Activated CD4-positive, alpha-beta memory T cell treated with anti-CD3 and anti-CD28 coated beads for 36 hours (primary cell): ENCODE data around the gene EFNA1. TPM values are rescaled to one million over a fixed set of nuclear protein-coding genes. Genes with fewer than 3 reads are reported as not detected.
"Not testable (repeated sequence)": the region's sequence is repeated elsewhere in the genome, so short reads cannot be mapped to it uniquely, and the experiment has no call there.

Experiments
- CTCF ChIA-PET: fragments of 350-600 bp; sonication (Branson Sonifier 250); formaldehyde crosslinking; loops from one replicate; lab custom pipeline; 2021; ENCODE audit warnings: antibody characterized with exemption, inconsistent platforms; lab: Charles Lee
- POLR2A ChIA-PET: fragments of 350-600 bp; sonication (Branson Sonifier 250); formaldehyde crosslinking; loops from one replicate; lab custom pipeline; 2021; ENCODE audit warnings: antibody characterized with exemption; lab: Charles Lee
- DNase-seq: peaks from one replicate; pipeline ENCODE4 v3.0.0-alpha.2; 2020
- H3K27ac Mint-ChIP-seq: one replicate; pipeline ENCODE4 v1.8.0; 2021; ENCODE audit warnings: mixed read lengths
- H3K27me3 Mint-ChIP-seq: one replicate; pipeline ENCODE4 v1.8.0; 2021; ENCODE audit warnings: mixed read lengths
- H3K36me3 Mint-ChIP-seq: one replicate; pipeline ENCODE4 v1.8.0; 2021; ENCODE audit warnings: mixed read lengths
- H3K4me1 Mint-ChIP-seq: one replicate; pipeline ENCODE4 v1.8.0; 2021; ENCODE audit warnings: low read depth, mixed read lengths
- H3K4me3 Mint-ChIP-seq: one replicate; pipeline ENCODE4 v1.8.0; 2021; ENCODE audit warnings: mild to moderate bottlenecking, mixed read lengths
- H3K9me3 Mint-ChIP-seq: one replicate; pipeline ENCODE4 v1.8.0; 2021; ENCODE audit warnings: mixed read lengths
- intact Hi-C: fragments of 100-400 bp; cut with micrococcal nuclease; formaldehyde crosslinking; loops from one replicate; pipeline ENCODE4 v1.15.1; 2023
- total RNA-seq, 2 experiments: library from RNA; stranded (reverse); gene quantifications; one replicate each; pipeline ENCODE4 v1.2.3, GENCODE V29; 2021

EFNA1 gene
- total RNA-seq, 2 experiments from 2014 or later = 0.24 TPM; not detected in 1

- H3K4me3 Mint-ChIP-seq = peak overlapping the region; percentile 91
- H3K36me3 Mint-ChIP-seq = peaks cover 19% of the 10 kb centered on the region
- H3K27me3 Mint-ChIP-seq = no peaks in the 10 kb centered on the region
- intact Hi-C loops = loop anchor here (5.0 kb wide), 1 partner anchor 106 kb away; a partner anchor contains a TSS
- no peaks in the 10 kb centered on the region for H3K9me3 Mint-ChIP-seq
- POLR2A ChIA-PET = interaction anchor here (0.7 to 2.0 kb wide), 3 partner anchors 37 to 57 kb away, joined by 3 to 8 read pairs (median 3); partner anchors contain the start of genes KRTCAP2 and TRIM46
- H3K27ac Mint-ChIP-seq = peak overlapping the region; percentile 94
- peak; percentile 26 for DNase-seq
- H3K4me1 Mint-ChIP-seq = peaks cover 37% of the 10 kb centered on the region
- CTCF ChIA-PET = interaction anchor here (0.7 to 3.7 kb wide), 10 partner anchors 31 to 114 kb away, joined by 3 to 21 read pairs (median 6); partner anchors contain the start of genes KRTCAP2 and TRIM46
Measured at GRCh38 chr1:155136748-155137147, 9.1 kb downstream of the EFNA1 start.

DNA sequence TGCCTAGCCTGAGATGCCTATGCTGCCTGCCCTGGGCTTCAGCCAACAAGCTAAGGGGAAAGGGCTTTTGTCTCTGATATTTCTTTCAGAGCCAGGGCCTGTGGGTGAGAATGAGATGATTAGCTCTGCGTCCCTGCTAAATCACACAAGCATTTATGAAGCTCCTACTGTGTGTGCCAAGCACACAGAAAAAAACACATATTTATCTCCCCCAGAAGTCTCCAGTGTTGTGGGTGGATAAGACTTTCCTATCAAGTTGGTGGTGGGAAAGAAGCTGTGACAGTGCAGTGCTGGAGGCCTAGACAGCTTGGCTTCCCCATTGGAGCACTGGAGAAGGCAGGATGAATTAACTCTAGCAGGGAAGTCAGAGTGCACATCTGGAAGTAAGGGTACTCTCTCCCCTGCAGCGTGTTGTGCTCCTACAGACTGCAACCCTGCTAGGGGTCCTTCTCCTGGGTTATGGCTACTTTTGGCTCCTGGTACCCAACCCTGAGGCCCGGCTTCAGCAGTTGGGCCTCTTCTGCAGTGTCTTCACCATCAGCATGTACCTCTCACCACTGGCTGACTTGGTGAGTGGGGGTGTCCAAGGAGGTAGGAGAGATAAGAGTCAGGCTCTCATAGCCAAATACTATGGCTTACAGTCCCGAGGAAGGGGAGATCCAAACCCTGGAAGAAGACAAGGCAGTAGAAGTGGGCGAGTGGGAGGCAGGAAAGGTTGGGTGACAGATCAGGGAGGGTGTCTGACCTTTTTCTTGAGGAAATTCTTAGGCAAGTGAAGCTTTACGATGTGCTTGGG lies 9.7 kb downstream of the EFNA1 start:
- intact Hi-C loops = loop anchor here (5.0 kb wide), 1 partner anchor 105 kb away; a partner anchor contains a TSS
- DNase-seq = no peak
- Mint-ChIP-seq H3K4me3 (peak overlapping the region; percentile 91), H3K9me3 (no peaks in the 10 kb centered on the region), H3K4me1 (peaks cover 37% of the 10 kb centered on the region), H3K27me3 (no peaks in the 10 kb centered on the region), H3K36me3 (peaks cover 17% of the 10 kb centered on the region), H3K27ac (peak overlapping the region; percentile 94)
- ChIA-PET CTCF (interaction anchor here (0.7 to 3.7 kb wide), 7 partner anchors 30 to 76 kb away, joined by 3 to 21 read pairs (median 4); partner anchors contain the start of genes KRTCAP2 and TRIM46), POLR2A (interaction anchor here (1.1 to 2.0 kb wide), 3 partner anchors 36 to 57 kb away, joined by 3 to 8 read pairs (median 3); partner anchors contain the start of gene KRTCAP2)

DNA sequence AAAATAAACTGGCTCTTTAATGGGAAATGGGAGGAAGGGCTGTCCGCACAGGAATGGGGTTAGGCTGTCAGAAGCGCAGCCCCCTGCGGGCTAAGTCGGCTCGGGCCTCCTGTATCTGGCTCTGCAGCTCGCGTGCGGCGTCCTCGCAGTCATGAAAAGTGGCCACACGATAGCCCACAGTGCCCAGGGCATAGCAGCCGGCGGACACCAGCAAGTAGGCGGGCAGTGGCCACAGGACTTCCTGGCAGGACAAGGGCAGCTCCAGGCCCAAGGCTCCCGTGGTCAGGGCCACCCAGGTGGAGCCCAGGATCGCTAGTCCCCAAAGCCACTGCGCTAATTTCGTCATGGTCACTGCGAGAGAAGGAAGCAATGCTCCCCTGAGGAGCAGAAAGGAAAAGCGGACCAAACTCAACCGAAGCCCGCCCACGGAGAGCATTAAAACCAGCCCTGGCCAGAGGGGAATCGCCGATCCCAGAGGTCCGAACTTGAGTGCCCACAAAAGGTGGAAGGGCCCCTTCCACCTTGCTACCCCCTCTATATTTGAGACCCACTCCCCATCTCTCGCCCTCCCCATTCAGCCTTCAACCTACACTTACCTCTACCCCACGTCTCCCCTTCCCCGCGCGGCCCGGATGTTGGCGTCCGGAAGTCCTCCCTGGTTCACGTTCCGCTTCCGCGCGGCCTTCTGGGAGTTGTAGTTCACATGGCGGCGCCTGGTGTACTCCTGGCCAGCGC lies 12.4 kb downstream of the EFNA1 start, which contains the start of gene DPM3:
TSS of gene DPM3 (minus strand) at position 637 of the 735 bp plus-strand sequence. CDS start at position 346, 291 bp downstream.
- CTCF ChIA-PET = interaction anchor here (1.6 kb wide), 1 partner anchor 49 kb away, joined by 3 read pairs; no protein-coding TSS in a partner anchor
- DNase-seq = peak; percentile 94
- intact Hi-C loops = loop anchor here (5.0 kb wide), 1 partner anchor 102 kb away; a partner anchor contains a TSS
- Mint-ChIP-seq H3K27me3 (no peaks in the 10 kb centered on the region), H3K36me3 (peaks cover 17% of the 10 kb centered on the region), H3K4me1 (peaks cover 32% of the 10 kb centered on the region), H3K27ac (peak within 1 kb of the TSS; percentile 93), H3K9me3 (no peaks in the 10 kb centered on the region), H3K4me3 (peak within 1 kb of the TSS; percentile 96)
- POLR2A ChIA-PET = no interaction called here

- peaks cover 31% of the 10 kb centered on the region for H3K4me1 Mint-ChIP-seq
- peak overlapping the region; percentile 93 for H3K27ac Mint-ChIP-seq
- POLR2A ChIA-PET = no interaction called here
- no peaks in the 10 kb centered on the region for H3K9me3 Mint-ChIP-seq
- H3K27me3 Mint-ChIP-seq = peaks cover 2% of the 10 kb centered on the region
- intact Hi-C loops = no loop called here
- DNase-seq = no peak
- CTCF ChIA-PET = no interaction called here
- H3K4me3 Mint-ChIP-seq = peak overlapping the region; percentile 96
- H3K36me3 Mint-ChIP-seq = peaks cover 17% of the 10 kb centered on the region
Measured at GRCh38 chr1:155140630-155140953, 12.9 kb downstream of the EFNA1 start.

DNA sequence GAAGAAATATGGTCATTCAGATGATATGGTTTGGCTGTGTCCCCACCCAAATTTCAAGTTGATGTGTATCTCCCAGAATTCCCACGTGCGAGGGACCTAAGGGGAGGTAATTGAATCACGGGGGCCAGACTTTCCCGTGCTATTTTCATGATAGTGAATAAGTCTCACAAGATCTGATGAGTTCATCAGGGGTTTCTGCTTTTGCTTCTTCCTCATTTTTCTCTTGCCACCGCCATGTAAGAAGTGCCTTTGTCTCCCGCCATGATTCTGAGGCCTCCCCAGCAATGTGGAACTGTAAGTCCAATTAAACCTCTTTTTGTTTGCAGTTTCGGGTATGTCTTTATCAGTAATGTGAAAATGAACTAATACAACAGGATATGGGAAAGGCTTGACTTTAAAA lies 14.1 kb downstream of the EFNA1 start:
- Mint-ChIP-seq H3K27me3 (peaks cover 7% of the 10 kb centered on the region), H3K36me3 (peaks cover 17% of the 10 kb centered on the region), H3K4me3 (no peak overlapping the region), H3K27ac (no peak overlapping the region), H3K9me3 (no peaks in the 10 kb centered on the region), H3K4me1 (peaks cover 29% of the 10 kb centered on the region)
- ChIA-PET POLR2A (no interaction called here), CTCF (no interaction called here)
- DNase-seq = no peak
- intact Hi-C loops = no loop called here

GRCh38 chr1:155145491-155145890 lies 17.8 kb downstream of the EFNA1 start:
- H3K4me3 Mint-ChIP-seq = no peak overlapping the region
- no peak for DNase-seq
- intact Hi-C loops = no loop called here
- ChIA-PET POLR2A (interaction anchor here (0.5 kb wide), 1 partner anchor 10 kb away, joined by 3 read pairs; the partner anchor contains the start of gene SLC50A1), CTCF (interaction anchor here (2.4 kb wide), 1 partner anchor 54 kb away, joined by 8 read pairs; no protein-coding TSS in a partner anchor)
- peaks cover 2% of the 10 kb centered on the region for H3K4me1 Mint-ChIP-seq
- H3K27me3 Mint-ChIP-seq = peaks cover 21% of the 10 kb centered on the region
- H3K9me3 Mint-ChIP-seq = no peaks in the 10 kb centered on the region
- H3K36me3 Mint-ChIP-seq = no peaks in the 10 kb centered on the region
- H3K27ac Mint-ChIP-seq = no peak overlapping the region

- H3K9me3 Mint-ChIP-seq, DNase-seq, H3K36me3 Mint-ChIP-seq, H3K4me1 Mint-ChIP-seq, intact Hi-C loops, H3K4me3 Mint-ChIP-seq, POLR2A ChIA-PET, H3K27ac Mint-ChIP-seq, H3K27me3 Mint-ChIP-seq: not testable (repeated sequence)
- CTCF ChIA-PET = interaction anchor here (0.6 to 1.7 kb wide), 3 partner anchors 17 to 65 kb away, joined by 3 to 6 read pairs (median 5); partner anchors contain the start of gene KRTCAP2
Measured at GRCh38 chr1:155155996-155156643, 28.4 kb downstream of the EFNA1 start.

DNA sequence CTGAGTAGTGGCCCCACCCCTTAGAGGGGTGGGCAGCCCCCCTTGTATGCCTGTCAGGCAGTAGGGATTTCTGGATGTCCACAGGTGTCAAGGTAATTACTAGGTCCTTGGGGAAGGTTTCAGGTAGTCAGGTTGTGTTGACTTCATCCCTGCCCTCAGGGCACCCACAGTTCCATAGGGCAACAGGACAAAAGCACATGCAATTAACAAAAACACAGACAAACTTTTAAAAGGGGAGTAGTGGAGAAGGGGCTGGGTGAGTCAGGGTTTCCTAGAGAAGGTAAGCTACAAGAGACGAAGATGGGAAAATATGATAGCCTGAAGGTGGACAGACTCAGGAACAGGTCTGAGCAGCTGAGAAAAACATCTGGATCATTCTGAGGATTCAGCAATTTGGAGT lies 31.3 kb downstream of the EFNA1 start:
- Mint-ChIP-seq H3K4me3 (no peak overlapping the region), H3K27me3 (peaks cover 3% of the 10 kb centered on the region), H3K4me1 (no peaks in the 10 kb centered on the region), H3K27ac (no peak overlapping the region), H3K9me3 (no peaks in the 10 kb centered on the region), H3K36me3 (no peaks in the 10 kb centered on the region)
- DNase-seq = no peak
- CTCF ChIA-PET = interaction anchor here (1.2 to 1.4 kb wide), 2 partner anchors 14 to 67 kb away, joined by 3 read pairs; partner anchors contain the start of gene KRTCAP2
- POLR2A ChIA-PET = no interaction called here
- intact Hi-C loops = no loop called here

DNA sequence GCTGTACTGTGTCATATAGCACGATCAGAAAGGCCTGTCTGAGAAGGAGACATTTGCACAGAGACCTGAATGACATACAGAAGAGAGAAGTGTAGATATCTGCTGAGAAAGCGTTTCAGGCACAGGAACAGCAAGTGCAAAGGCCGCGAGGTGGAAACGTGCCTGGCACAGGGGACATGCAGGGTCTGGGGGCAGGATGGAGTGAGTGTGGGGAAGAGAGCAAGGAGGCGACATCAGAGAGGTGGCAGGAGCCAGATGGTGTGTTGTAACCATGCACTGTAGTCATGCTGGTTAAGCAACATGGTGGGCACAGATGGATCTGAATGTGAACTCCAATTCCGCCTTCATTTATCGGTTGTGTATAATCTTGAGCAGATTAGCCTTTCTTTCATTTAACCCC lies 32.5 kb downstream of the EFNA1 start:
- ChIA-PET CTCF (interaction anchor here (1.4 kb wide), 1 partner anchor 13 kb away, joined by 3 read pairs; the partner anchor contains the start of gene KRTCAP2), POLR2A (no interaction called here)
- Mint-ChIP-seq H3K36me3 (no peaks in the 10 kb centered on the region), H3K4me1 (no peaks in the 10 kb centered on the region), H3K4me3 (no peak overlapping the region), H3K27ac (no peak overlapping the region), H3K27me3 (peaks cover 3% of the 10 kb centered on the region), H3K9me3 (no peaks in the 10 kb centered on the region)
- intact Hi-C loops = no loop called here
- no peak for DNase-seq

GRCh38 chr1:155162631-155163030 lies 35.0 kb downstream of the EFNA1 start:
- H3K27me3 Mint-ChIP-seq, POLR2A ChIA-PET: not testable (repeated sequence)

GRCh38 chr1:155163785-155164184 lies 36.1 kb downstream of the EFNA1 start:
- H3K9me3 Mint-ChIP-seq, H3K4me1 Mint-ChIP-seq, H3K36me3 Mint-ChIP-seq, intact Hi-C loops, H3K27me3 Mint-ChIP-seq, H3K27ac Mint-ChIP-seq, H3K4me3 Mint-ChIP-seq, DNase-seq, POLR2A ChIA-PET: not testable (repeated sequence)
- CTCF ChIA-PET = interaction anchor here (0.6 to 9.7 kb wide), 2 partner anchors 41 to 74 kb away, joined by 3 to 274 read pairs; no protein-coding TSS in a partner anchor

More at GRCh38 chr1:155162631-155163030, 35.0 kb downstream of the EFNA1 start:
- CTCF ChIA-PET = interaction anchor here (1.5 kb wide), 1 partner anchor 72 kb away, joined by 5 read pairs; no protein-coding TSS in a partner anchor
- H3K4me1 Mint-ChIP-seq, H3K36me3 Mint-ChIP-seq, H3K9me3 Mint-ChIP-seq, H3K4me3 Mint-ChIP-seq, DNase-seq, intact Hi-C loops, H3K27ac Mint-ChIP-seq: not testable (repeated sequence)
